DMS79 (cell line): ENCODE results near the gene ZNF768.
A peak's percentile ranks its signal among the peaks of the same experiment; 100 is the strongest.

ENCODE experiments used
- DNase-seq: peaks from one replicate; lab custom pipeline; 2025; lab: John Stamatoyannopoulos, UW

ZNF768 gene

DNA sequence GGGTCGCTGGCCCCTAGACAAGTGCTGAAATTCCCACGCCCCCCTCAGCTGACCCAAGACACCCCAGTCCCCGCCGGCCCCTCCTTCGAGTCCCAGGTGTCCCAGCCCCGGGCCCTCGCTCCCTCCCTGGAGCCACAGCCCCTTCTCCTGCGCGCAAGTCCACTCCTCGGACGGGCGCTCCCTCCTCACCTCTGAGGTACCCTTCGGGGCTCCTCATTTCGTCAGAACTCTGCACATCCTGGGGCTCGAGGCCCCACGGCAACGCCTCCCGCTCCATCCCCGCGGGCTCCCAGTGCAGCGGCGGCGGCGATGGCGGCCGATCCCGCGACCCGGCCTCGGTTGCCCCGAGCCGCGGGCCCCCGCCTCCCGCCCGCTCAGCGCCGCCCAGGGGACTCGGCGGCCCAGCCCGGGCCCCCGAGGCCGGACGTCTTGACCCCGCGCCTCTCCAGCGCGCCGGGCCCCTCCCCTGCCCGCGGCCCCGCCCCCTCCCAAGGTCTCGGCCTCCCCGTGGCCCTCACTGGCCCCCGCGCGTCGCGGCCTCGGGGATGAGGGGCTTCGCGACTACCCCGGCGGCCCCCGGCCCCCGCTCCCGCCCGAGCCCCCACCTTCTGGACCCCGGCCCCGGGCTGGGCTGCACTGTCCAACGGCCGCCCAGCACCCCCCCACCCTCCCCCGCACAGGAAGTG, at the start of gene ZNF768:
TSS of gene ZNF768 (minus strand) at position 430 of the 686 bp plus-strand sequence. CDS start at position 277, 153 bp downstream.
- no peak for DNase-seq

DNA sequence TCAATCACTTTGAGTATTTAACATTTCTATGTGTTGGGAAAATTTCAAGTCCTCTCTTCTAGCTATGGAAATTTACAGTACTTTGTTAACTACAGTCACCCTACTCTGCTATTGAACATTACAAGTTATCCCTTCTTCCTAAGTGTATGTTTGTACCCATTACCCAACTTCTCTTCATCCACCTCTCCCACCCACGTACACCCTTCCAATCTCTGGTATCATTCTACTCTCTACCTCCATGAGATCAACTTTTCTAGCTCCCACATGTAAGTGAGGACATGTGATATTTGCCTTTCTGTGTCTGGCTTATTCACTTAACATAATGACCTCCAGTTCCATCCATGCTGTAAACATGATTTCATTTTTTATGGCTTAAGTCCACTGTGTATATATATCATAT, 48.3 kb upstream of the ZNF768 start:
- no peak for DNase-seq

DNA sequence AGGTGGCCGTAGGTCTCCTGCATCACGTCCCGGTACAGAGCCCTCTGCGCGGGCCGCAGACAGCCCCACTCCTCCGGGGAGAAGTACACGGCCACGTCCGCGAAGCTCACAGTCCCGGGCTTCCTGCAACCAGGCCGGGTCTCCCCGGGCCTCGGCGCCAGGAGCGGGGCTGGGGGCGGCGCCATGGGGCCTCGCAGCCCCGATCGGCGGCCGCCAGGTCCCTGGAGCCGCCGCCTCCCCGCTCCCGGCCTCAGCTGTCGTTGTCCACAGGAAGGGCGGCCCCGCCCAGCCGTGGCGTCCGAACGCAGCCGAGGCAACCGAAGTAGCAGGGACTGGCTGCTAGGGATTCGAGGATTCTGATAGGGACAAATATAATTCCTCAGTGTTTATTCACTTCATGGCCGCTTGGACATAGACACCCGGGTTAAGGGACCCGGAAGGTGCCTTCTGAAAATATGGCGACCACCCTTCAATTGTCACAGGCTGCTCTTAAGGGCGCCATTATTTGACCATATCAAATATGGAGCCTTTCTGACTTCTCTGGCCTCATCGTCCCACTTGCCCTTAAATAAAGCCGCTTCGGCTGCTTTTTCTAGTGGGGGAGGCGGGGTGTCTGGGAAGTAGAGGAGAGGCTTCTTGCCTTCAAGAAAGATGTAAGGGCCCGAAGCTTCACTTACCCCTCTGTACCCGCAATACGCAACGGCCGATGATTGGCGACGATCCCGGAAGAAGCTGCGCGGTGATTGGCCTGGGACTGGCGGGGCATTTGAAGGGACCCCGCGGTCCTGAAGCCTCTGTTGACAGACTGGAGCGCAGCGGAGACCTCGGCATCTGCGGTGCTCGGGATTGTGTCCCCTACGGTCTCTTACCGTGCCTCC, 45.3 kb upstream of the ZNF768 start, which contains the start of gene ZNF688:
TSS of gene ZNF688 (minus strand) at position 270 of the 878 bp plus-strand sequence. CDS start at position 185, 85 bp downstream.
- DNase-seq: peak; percentile 99

DNA sequence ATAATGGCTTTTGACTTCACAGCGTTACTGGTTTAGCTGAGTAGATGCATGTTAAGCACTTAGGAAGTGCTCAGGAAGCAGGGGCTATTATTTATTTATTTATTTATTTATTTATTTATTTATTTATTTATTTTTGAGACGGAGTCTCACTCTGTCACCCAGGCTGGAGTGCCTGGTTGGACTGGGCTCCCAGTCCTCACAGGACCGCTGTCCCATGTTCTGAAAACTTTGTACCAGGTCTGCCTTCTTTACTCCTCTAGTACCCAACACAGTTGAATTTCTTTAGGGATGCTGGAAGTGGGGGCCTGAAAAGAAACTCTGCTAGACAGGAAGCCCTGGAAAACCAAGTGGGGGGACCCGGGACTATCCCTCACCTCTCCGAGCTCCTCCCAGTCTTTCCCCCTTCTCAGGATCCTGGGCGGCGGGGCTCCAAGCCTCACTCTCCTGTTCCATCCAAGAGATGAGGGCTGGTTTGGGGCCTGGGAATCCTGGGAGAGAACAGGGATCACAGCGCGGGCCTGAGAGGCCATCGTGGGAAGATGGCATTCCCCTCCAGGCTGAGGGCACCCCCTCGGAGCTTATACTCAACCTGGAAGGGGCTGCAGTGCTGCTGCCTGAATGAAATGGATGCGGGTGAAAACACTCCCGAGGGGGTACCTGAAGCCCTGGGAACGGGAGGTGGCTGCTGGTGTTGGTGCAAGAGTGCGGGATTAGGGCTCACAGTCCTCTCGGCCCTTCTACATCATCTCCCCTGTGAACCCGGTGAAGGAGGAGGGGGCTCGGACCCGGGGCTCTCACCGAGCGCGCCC, 44.5 kb upstream of the ZNF768 start:
- DNase-seq: no peak

DNA sequence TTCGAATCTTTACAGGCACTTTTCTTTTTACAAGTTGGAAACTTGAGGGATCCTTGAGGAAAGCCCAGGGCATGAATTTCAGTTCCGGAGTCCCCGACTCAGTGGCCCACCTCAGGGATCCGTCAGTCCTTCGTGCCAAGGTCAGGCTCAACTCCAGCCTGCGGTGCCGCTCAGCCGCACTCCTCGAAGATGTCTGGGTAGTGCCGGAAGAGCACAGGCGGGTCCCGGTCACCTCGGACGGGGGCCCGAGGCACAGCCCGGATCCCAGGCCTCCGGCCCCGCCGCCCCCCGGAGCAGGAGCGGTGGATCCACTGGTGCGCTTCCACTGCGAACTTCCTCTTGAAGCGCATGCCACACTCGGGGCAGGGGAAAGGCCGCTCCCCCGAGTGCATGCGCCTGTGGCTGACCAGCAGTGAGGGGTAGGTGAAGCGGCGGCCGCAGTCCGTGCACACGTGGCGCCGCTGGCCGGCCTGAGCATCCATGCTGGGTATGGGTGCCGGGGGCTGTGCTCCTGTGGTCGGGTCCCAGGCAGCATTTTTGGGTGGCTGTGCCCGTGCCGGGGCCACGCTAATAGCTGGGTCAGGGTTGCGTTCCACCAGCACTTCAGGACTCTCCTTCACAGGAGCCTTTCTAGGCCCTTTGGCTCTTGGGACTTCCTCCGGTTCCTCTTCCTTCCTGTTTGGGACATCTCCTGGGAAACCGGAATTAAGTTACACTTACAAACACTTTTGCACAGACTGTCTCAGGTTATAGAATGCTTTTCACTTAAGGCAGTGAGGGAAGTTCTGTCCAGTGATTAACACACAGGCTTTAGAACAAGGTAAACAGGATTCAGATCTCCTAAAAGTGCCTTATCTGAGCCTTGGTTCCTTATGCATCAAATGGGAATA, 43.6 kb upstream of the ZNF768 start:
- no peak for DNase-seq

GRCh38 chr16:30569281-30569680, 42.9 kb upstream of the ZNF768 start:
- DNase-seq: no peak

- DNase-seq: no peak
Measured at GRCh38 chr16:30567991-30568638, 41.7 kb upstream of the ZNF768 start.

DNA sequence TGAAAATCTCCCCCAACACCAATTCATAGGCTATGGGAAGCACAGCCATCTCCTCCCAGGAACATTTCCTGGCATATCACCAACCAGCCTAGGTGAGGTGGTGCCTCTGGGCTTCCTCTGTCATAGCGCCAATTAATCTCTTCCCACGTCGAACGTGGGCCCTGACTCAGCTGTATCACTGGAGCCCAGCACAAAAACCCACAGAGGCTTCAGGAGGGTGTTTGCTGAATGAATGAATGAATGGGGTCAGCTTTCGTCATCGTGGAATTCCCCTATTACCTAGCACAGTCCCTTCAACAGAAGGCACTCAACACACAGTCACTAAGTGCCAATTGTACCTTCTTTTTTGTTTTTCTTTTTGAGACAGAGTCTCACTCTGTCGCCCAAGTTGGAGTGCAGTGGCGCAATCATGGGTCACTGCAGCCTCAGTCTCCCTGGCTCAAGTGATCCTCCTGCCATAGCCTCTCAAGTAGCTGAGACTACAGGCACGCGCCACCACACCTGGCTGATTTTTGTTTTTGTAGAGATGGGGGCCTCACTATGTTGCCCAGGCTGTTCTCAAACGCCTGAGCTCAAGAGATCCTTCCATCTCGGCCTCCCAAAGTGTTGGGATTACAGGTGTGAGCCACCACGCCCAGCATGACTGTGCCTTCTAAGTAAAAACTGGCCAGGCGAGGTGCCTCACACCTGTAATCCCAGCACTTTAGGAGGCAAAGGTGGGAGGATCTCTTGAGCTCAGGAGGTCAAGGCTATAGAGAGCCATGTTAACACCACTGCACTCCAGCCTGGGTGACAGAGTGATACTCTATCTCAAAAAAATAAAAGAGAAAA, 41.0 kb upstream of the ZNF768 start:
- no peak for DNase-seq

- no peak for DNase-seq
Measured at GRCh38 chr16:30566531-30566930, 40.2 kb upstream of the ZNF768 start.

DNA sequence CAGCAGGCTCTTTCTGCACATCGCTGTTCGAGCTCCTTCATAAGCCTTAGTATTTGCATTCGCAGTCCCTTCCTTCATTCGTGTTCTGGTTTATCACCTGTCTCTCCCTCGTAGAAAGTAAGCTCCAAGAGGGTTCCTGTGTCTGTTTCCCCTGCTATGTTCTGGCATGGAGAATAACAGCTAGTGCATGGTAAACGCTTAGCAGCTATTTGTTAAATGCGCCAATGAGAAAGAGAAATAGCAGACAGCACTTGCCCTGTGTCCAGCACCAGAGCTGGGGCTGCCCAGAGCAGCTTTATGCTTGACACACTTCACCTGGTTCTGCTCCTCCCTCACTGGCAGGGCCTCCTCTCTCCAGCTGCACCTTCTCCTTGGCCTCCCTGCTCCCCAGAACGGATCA, 39.6 kb upstream of the ZNF768 start:
- DNase-seq: no peak

GRCh38 chr16:30565526-30565925, 39.2 kb upstream of the ZNF768 start:
- DNase-seq: no peak

DNA sequence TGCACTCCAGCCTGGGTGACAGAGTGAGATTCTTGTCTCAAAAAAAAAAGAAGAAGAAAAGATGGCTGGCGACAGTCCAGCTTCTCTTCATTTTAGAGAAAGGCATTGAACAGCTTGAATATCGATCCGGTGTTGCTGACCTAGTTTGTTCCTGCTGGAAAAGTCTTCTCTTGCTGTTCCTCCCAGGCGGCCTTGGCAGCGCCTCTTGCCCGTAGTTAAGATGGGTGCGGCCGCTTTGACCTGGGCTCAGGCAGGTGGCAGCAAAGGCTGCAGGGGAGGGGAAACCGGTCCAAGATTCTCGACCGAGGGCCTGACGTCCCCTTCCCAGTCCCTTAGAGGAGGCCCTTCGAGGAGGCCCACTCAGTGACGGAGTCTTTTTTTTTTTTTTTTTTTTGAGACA, 35.7 kb upstream of the ZNF768 start:
- DNase-seq: no peak

DNA sequence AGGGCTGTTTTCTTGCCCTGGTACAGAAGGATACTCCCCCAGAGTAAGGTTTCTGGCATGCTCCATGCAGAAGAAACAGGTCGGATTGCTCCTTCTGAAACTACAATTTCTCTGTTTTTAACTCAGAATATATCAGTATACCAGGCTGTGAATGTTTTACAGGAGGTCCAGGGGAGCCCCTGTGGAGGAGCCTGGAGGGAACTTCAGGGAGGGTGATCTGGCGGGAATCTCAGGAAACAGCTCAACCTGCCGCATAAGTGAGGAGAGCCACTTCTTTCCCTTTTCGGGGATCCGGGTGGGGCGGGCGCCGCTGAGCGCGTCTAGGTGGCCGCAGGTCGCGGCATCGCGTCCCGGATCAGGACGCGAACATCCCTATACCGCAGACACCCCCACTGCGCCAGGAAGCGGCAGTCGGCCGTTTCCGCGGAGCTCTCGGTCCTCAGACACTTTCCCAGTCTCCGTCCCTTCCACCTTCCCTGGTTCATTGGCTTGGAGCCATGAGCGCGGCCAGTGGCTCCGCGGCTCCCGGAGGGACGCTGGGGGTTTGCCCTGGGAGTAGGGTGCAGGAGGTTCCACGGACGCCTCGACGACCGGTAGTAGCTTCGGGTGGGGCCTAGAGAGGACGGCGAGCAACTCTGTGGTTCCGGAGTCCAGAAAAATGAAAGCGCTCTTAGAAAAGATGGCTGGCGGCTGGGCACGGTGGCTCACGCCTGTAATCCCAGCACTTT, 34.9 kb upstream of the ZNF768 start:
- no peak for DNase-seq

GRCh38 chr16:30559690-30560089, 33.3 kb upstream of the ZNF768 start:
- no peak for DNase-seq

- DNase-seq: no peak
Measured at GRCh38 chr16:30558789-30559377, 32.5 kb upstream of the ZNF768 start.

DNA sequence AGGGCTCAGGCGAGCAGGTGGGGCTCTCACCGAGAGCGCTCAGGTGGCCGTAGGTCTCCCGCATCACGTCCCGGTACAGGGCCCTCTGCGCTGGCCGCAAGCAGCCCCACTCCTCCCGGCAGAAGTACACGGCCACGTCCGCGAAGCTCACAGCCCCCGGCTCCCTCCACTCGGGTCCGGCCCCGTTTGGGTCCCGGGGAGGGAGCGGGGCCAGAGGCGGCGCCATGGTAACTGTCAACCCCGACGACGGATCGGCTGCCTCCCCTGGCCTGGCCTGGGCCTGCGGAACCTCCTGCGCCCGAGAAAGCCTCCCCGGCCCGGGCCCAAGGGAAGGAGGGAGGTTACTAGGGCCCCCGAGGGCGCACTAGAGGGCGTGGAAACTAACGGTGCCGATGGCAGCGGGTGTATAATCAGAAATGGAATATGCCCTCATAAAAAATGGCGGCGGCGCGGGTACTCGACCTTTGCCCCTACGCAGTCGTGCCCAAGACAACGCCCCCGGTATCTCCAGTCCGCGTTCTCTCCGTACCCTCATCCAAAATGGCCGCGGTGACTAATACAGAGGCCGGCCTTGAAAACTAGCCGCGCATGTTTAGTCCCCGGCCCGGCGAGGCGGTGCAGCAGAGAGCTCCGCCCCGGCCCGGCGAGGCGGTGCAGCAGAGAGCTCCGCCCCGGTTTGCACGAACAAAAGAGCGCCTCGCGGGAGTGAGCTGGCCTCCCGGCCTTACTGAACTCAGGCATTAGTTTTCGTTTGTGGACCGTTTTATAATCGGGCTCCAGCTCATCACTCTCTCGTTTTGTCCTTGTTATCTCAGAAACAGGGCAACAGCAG, 31.8 kb upstream of the ZNF768 start, which contains the start of gene ZNF764:
TSS of gene ZNF764 (minus strand) at position 418 of the 832 bp plus-strand sequence. CDS start at position 226, 192 bp downstream.
- DNase-seq: peak; percentile 97

GRCh38 chr16:30557707-30557956, 31.3 kb upstream of the ZNF768 start:
- DNase-seq: no peak

DNA sequence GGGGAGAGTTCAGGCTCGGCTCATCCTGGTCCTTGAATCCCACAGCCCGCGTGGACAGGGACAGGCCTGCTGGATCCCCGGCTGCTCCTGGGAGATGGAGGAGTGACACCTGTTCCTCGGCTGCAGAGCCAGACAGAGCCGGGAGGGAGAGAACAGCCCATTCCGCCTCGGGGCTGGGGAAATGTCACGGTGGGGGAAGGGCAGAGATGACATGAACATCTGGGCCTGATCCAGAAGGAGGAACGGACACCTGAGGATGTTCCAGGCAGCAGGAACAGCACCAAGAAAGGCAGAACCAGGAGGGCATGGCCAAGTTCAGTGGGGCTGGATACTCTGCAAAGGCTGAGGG, 29.7 kb upstream of the ZNF768 start:
- DNase-seq: no peak
